ENCODE data around the gene TENM3. TPM values are rescaled to one million over a fixed set of nuclear protein-coding genes. Genes with fewer than 3 reads are reported as not detected.

Gene TENM3
- total RNA-seq, 1 experiment from 2014 or later: not detected

- H3K36me3 ChIP-seq (ENCODE audit: insufficient read depth, low read length): no peaks in the 10 kb centered on the region
Observed at GRCh38 chr4:182716192-182716591, 473.0 kb downstream of the TENM3 start.

GRCh38 chr4:182717788-182718583, 474.8 kb downstream of the TENM3 start:
- H4K20me1 ChIP-seq (ENCODE audit: insufficient read depth, low read depth, low read length): no peaks in the 10 kb centered on the region
- no peaks in the 10 kb centered on the region for H3K27me3 ChIP-seq (ENCODE audit: low read length)
- no peak overlapping the region for H3K27ac ChIP-seq (ENCODE audit: low read length)
- no peaks in the 10 kb centered on the region for H3K9me3 ChIP-seq (ENCODE audit: low read length)
- H3K79me2 ChIP-seq (ENCODE audit: low read length): no peaks in the 10 kb centered on the region
- no peaks in the 10 kb centered on the region for H3K9me2 ChIP-seq (replicated peaks; ENCODE audit: insufficient read depth, low read length)
- no peak overlapping the region for H3K4me2 ChIP-seq (ENCODE audit: low read depth, low read length, poor library complexity, severe bottlenecking)
- no peak overlapping the region for H3K9ac ChIP-seq (ENCODE audit: low read length)
- no peak overlapping the region for H2AFZ ChIP-seq (ENCODE audit: low read length)
- DNase-seq: no peak
- H3K4me3 ChIP-seq (ENCODE audit: low read length): no peak overlapping the region
- H3K4me1 ChIP-seq (ENCODE audit: low read length): no peaks in the 10 kb centered on the region
- H3K36me3 ChIP-seq (ENCODE audit: insufficient read depth, low read length): no peaks in the 10 kb centered on the region

More at GRCh38 chr4:182716192-182716591, 473.0 kb downstream of the TENM3 start:
- Histone ChIP-seq H3K27me3 (ENCODE audit: low read length) (no peaks in the 10 kb centered on the region), H3K27ac (ENCODE audit: low read length) (no peak overlapping the region), H4K20me1 (ENCODE audit: insufficient read depth, low read depth, low read length) (no peaks in the 10 kb centered on the region), H3K9me3 (ENCODE audit: low read length) (no peaks in the 10 kb centered on the region), H3K4me2 (ENCODE audit: low read depth, low read length, poor library complexity, severe bottlenecking) (no peak overlapping the region), H3K9me2 (replicated peaks; ENCODE audit: insufficient read depth, low read length) (no peaks in the 10 kb centered on the region), H3K9ac (ENCODE audit: low read length) (no peak overlapping the region), H3K4me1 (ENCODE audit: low read length) (no peaks in the 10 kb centered on the region), H3K79me2 (ENCODE audit: low read length) (no peaks in the 10 kb centered on the region), H3K4me3 (ENCODE audit: low read length) (no peak overlapping the region), H2AFZ (ENCODE audit: low read length) (no peak overlapping the region)
- DNase-seq: no peak

GRCh38 chr4:182724414-182724813, 481.2 kb downstream of the TENM3 start:
- Histone ChIP-seq H3K27ac (ENCODE audit: low read length) (no peak overlapping the region), H3K4me1 (ENCODE audit: low read length) (no peaks in the 10 kb centered on the region), H4K20me1 (ENCODE audit: insufficient read depth, low read depth, low read length) (no peaks in the 10 kb centered on the region), H3K27me3 (ENCODE audit: low read length) (no peaks in the 10 kb centered on the region), H3K4me3 (ENCODE audit: low read length) (no peak overlapping the region), H2AFZ (ENCODE audit: low read length) (no peak overlapping the region), H3K9me2 (replicated peaks; ENCODE audit: insufficient read depth, low read length) (no peaks in the 10 kb centered on the region), H3K36me3 (ENCODE audit: insufficient read depth, low read length) (no peaks in the 10 kb centered on the region), H3K4me2 (ENCODE audit: low read depth, low read length, poor library complexity, severe bottlenecking) (no peak overlapping the region), H3K79me2 (ENCODE audit: low read length) (no peaks in the 10 kb centered on the region), H3K9me3 (ENCODE audit: low read length) (no peaks in the 10 kb centered on the region), H3K9ac (ENCODE audit: low read length) (no peak overlapping the region)
- no peak for DNase-seq

GRCh38 chr4:182729516-182729915, 486.3 kb downstream of the TENM3 start:
- Histone ChIP-seq H3K4me3 (ENCODE audit: low read length) (no peak overlapping the region), H3K27me3 (ENCODE audit: low read length) (no peaks in the 10 kb centered on the region), H2AFZ (ENCODE audit: low read length) (no peak overlapping the region), H3K36me3 (ENCODE audit: insufficient read depth, low read length) (no peaks in the 10 kb centered on the region), H3K9me2 (replicated peaks; ENCODE audit: insufficient read depth, low read length) (no peaks in the 10 kb centered on the region), H3K4me2 (ENCODE audit: low read depth, low read length, poor library complexity, severe bottlenecking) (no peak overlapping the region), H3K79me2 (ENCODE audit: low read length) (no peaks in the 10 kb centered on the region), H4K20me1 (ENCODE audit: insufficient read depth, low read depth, low read length) (no peaks in the 10 kb centered on the region), H3K9me3 (ENCODE audit: low read length) (no peaks in the 10 kb centered on the region), H3K4me1 (ENCODE audit: low read length) (no peaks in the 10 kb centered on the region), H3K27ac (ENCODE audit: low read length) (no peak overlapping the region), H3K9ac (ENCODE audit: low read length) (no peak overlapping the region)
- DNase-seq: no peak

- Histone ChIP-seq H2AFZ (ENCODE audit: low read length) (no peak overlapping the region), H3K36me3 (ENCODE audit: insufficient read depth, low read length) (no peaks in the 10 kb centered on the region), H3K9ac (ENCODE audit: low read length) (no peak overlapping the region), H3K27ac (ENCODE audit: low read length) (no peak overlapping the region), H3K4me2 (ENCODE audit: low read depth, low read length, poor library complexity, severe bottlenecking) (no peak overlapping the region), H3K9me3 (ENCODE audit: low read length) (no peaks in the 10 kb centered on the region), H3K4me3 (ENCODE audit: low read length) (no peak overlapping the region), H3K9me2 (replicated peaks; ENCODE audit: insufficient read depth, low read length) (no peaks in the 10 kb centered on the region), H4K20me1 (ENCODE audit: insufficient read depth, low read depth, low read length) (no peaks in the 10 kb centered on the region), H3K4me1 (ENCODE audit: low read length) (no peaks in the 10 kb centered on the region), H3K27me3 (ENCODE audit: low read length) (no peaks in the 10 kb centered on the region), H3K79me2 (ENCODE audit: low read length) (no peaks in the 10 kb centered on the region)
- no peak for DNase-seq
Observed at GRCh38 chr4:182730791-182731190, 487.6 kb downstream of the TENM3 start.

GRCh38 chr4:182736207-182736606, 493.0 kb downstream of the TENM3 start:
- Histone ChIP-seq H3K9ac (ENCODE audit: low read length) (no peak overlapping the region), H3K9me3 (ENCODE audit: low read length) (no peaks in the 10 kb centered on the region), H3K36me3 (ENCODE audit: insufficient read depth, low read length) (no peaks in the 10 kb centered on the region), H3K4me3 (ENCODE audit: low read length) (no peak overlapping the region), H4K20me1 (ENCODE audit: insufficient read depth, low read depth, low read length) (no peaks in the 10 kb centered on the region), H3K27me3 (ENCODE audit: low read length) (no peaks in the 10 kb centered on the region), H3K79me2 (ENCODE audit: low read length) (no peaks in the 10 kb centered on the region), H3K9me2 (replicated peaks; ENCODE audit: insufficient read depth, low read length) (no peaks in the 10 kb centered on the region), H3K27ac (ENCODE audit: low read length) (no peak overlapping the region), H3K4me2 (ENCODE audit: low read depth, low read length, poor library complexity, severe bottlenecking) (no peak overlapping the region), H2AFZ (ENCODE audit: low read length) (no peak overlapping the region), H3K4me1 (ENCODE audit: low read length) (no peaks in the 10 kb centered on the region)
- no peak for DNase-seq

GRCh38 chr4:182738283-182739047, 495.3 kb downstream of the TENM3 start:
- Histone ChIP-seq H3K4me2 (ENCODE audit: low read depth, low read length, poor library complexity, severe bottlenecking) (no peak overlapping the region), H3K79me2 (ENCODE audit: low read length) (no peaks in the 10 kb centered on the region), H3K36me3 (ENCODE audit: insufficient read depth, low read length) (no peaks in the 10 kb centered on the region), H3K4me1 (ENCODE audit: low read length) (no peaks in the 10 kb centered on the region), H2AFZ (ENCODE audit: low read length) (no peak overlapping the region), H3K9me2 (replicated peaks; ENCODE audit: insufficient read depth, low read length) (no peaks in the 10 kb centered on the region), H4K20me1 (ENCODE audit: insufficient read depth, low read depth, low read length) (no peaks in the 10 kb centered on the region), H3K27ac (ENCODE audit: low read length) (no peak overlapping the region), H3K27me3 (ENCODE audit: low read length) (no peaks in the 10 kb centered on the region), H3K9ac (ENCODE audit: low read length) (no peak overlapping the region), H3K9me3 (ENCODE audit: low read length) (no peaks in the 10 kb centered on the region), H3K4me3 (ENCODE audit: low read length) (no peak overlapping the region)
- DNase-seq: no peak

GRCh38 chr4:182740256-182740655, 497.1 kb downstream of the TENM3 start:
- H3K9me2 ChIP-seq (replicated peaks; ENCODE audit: insufficient read depth, low read length): no peaks in the 10 kb centered on the region
- DNase-seq: no peak
- no peak overlapping the region for H3K4me3 ChIP-seq (ENCODE audit: low read length)
- H4K20me1 ChIP-seq (ENCODE audit: insufficient read depth, low read depth, low read length): no peaks in the 10 kb centered on the region
- H3K4me1 ChIP-seq (ENCODE audit: low read length): no peaks in the 10 kb centered on the region
- H3K9ac ChIP-seq (ENCODE audit: low read length): no peak overlapping the region
- H2AFZ ChIP-seq (ENCODE audit: low read length): no peak overlapping the region
- no peaks in the 10 kb centered on the region for H3K79me2 ChIP-seq (ENCODE audit: low read length)
- no peaks in the 10 kb centered on the region for H3K9me3 ChIP-seq (ENCODE audit: low read length)
- no peaks in the 10 kb centered on the region for H3K27me3 ChIP-seq (ENCODE audit: low read length)
- no peaks in the 10 kb centered on the region for H3K36me3 ChIP-seq (ENCODE audit: insufficient read depth, low read length)
- H3K4me2 ChIP-seq (ENCODE audit: low read depth, low read length, poor library complexity, severe bottlenecking): no peak overlapping the region
- H3K27ac ChIP-seq (ENCODE audit: low read length): no peak overlapping the region
